ENCODE results near the gene SIGLEC1. TPM values are rescaled to one million over a fixed set of nuclear protein-coding genes. Genes with fewer than 3 reads are reported as not detected.

Gene SIGLEC1
- total RNA-seq, 1 experiment from 2014 or later = 0.17 TPM

DNA sequence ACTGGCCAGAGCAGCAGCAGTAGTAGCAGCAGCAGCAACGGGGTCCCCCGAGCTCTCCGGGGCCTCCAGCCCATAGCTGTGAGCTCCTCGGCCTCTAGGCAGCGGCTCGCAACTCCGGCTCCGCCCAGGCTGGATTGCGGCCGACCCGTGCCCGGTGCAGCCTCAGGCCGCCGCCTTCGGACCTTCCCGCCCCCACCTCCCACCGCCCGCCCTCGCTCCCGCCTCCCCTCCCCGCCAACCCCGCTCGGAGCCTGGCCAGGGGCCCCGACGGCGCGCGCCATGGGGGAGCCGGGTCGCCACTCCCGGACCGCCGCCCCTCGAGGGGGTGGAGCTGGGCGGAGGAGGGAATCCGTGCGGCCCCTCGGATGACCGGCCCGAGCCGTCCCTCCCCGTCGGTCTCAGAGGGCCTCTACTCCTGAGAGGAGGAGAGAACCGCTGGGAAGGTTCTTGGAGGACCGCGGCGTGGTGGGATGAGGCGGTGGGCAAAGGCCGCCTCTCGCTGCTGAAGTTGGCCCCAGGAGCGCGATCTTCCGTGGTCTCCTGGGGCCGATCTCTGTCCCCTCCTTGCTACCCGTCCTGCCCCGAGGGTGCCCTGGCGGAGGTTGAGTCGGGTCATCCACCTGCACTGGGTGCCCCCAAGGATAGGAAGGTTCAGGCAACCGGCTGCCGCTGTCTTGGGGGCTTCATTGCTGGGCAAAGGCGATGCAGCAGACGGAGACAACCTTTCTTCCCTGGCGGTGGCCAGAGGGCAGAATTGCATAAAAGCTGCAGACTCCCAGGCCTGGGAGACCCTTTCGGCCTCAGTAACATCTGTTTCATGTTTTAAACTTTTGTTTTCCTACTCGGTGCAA lies 30.2 kb downstream of the SIGLEC1 start, which contains the start of gene ADAM33 (continued):
- TF ChIP-seq, protein P1, sequence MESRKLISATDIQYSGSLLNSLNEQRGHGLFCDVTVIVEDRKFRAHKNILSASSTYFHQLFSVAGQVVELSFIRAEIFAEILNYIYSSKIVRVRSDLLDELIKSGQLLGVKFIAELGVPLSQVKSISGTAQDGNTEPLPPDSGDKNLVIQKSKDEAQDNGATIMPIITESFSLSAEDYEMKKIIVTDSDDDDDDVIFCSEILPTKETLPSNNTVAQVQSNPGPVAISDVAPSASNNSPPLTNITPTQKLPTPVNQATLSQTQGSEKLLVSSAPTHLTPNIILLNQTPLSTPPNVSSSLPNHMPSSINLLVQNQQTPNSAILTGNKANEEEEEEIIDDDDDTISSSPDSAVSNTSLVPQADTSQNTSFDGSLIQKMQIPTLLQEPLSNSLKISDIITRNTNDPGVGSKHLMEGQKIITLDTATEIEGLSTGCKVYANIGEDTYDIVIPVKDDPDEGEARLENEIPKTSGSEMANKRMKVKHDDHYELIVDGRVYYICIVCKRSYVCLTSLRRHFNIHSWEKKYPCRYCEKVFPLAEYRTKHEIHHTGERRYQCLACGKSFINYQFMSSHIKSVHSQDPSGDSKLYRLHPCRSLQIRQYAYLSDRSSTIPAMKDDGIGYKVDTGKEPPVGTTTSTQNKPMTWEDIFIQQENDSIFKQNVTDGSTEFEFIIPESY (IDR thresholded peaks at IDR 0.05; ENCODE audit: extremely low read depth, insufficient replicate concordance, low read length) = no peak
- no peak for TF ChIP-seq ZNF274 (IDR thresholded peaks at IDR 0.05; ENCODE audit: low read depth, low read length)

DNA sequence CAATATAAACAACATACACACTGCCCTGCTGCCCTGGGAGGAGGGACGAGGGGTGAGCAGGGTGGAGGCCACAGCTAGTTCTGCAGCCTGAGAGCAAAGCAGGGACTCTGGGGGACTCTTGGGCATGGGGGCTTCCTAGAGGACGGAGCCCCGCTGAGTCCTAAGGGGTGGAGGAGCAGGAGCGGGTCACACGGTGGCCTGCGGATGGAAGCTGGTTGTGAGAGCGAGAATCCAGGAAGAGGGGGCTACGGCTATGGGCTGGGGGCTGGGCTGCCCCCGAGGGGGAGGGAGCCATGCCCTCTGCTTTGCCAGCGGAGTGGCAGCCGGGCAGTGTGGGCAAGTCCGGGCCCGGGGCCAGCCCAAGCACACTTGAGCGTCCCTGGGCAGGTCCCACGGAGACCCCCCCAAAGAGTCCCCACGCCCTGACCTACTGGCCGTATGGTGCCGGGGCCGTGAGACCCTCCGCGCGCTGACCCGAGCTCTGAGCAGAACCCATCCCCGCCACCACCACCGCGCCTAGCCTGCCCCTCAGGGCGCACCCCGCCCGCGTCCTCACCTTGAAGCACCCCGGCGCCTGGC lies 31.0 kb downstream of the SIGLEC1 start:
- no peaks in the 10 kb centered on the region for H3K9me3 ChIP-seq (ENCODE audit: control insufficient read depth in 1 of 2, insufficient read depth in 1 of 2, low read depth in 1 of 2, low read length in 2 of 2)
- no peaks in the 10 kb centered on the region for H3K27me3 ChIP-seq (ENCODE audit: insufficient read depth, low read length)
- no peak overlapping the region for H3K9ac ChIP-seq (ENCODE audit: low read length)
- BruUV-seq (replicated peaks) = no TSS peak
- no peak overlapping the region for H3K4me3 ChIP-seq (replicated peaks in 1 of 2; ENCODE audit: low read depth in 1 of 2, low read length in 2 of 2)
- no peaks in the 10 kb centered on the region for H4K20me1 ChIP-seq (ENCODE audit: insufficient read depth)
- no peak overlapping the region for H3K27ac ChIP-seq (ENCODE audit: low read depth, low read length)
- H3K4me1 ChIP-seq (ENCODE audit: control insufficient read depth in 1 of 2, insufficient read depth in 2 of 2, low read length in 2 of 2) = peaks cover 2 to 13% of the 10 kb centered on the region in 2 experiments; a peak in 2 of 4 replicates
- H3K36me3 ChIP-seq (ENCODE audit: control insufficient read depth in 1 of 2, insufficient read depth in 2 of 2, low read length in 2 of 2) = no peaks in the 10 kb centered on the region
- CTCF ChIA-PET = no interaction called here
- H2AFZ ChIP-seq (ENCODE audit: low read depth, low read length, poor library complexity, severe bottlenecking) = no peak overlapping the region
- H3K9me2 ChIP-seq (ENCODE audit: insufficient read depth) = no peaks in the 10 kb centered on the region
- intact Hi-C loops (cut with micrococcal nuclease) = no loop called here
- POLR2A ChIA-PET = no interaction called here
- ATAC-seq = no peak
- no peak overlapping the region for H3K4me2 ChIP-seq (ENCODE audit: low read length)
- RAD21 ChIA-PET (ENCODE audit: low non-redundant PET in 1 of 2, low total read pairs in 2 of 2, uncharacterized antibody in 2 of 2, unreplicated experiment in 2 of 2) = no interaction called here
- no peaks in the 10 kb centered on the region for H3K79me2 ChIP-seq (ENCODE audit: insufficient read depth, low read length)
- no peak for DNase-seq (ENCODE audit: low read depth, low spot score)
- TF ChIP-seq YY1 (IDR thresholded peaks at IDR 0.05; ENCODE audit: extremely low read depth, insufficient replicate concordance, low read depth, low read length) (no peak), JUND (IDR thresholded peaks at IDR 0.05) (no peak), SP1 (IDR thresholded peaks at IDR 0.05; ENCODE audit: low read depth) (no peak), FOSL1 (IDR thresholded peaks at IDR 0.05; ENCODE audit: low read depth) (no peak), SRF (IDR thresholded peaks at IDR 0.05; ENCODE audit: low read depth) (no peak), POLR2AphosphoS5 (IDR thresholded peaks at IDR 0.05; ENCODE audit: low read depth, low read length) (no peak), CBX3 (IDR thresholded peaks at IDR 0.05; ENCODE audit: low read depth) (no peak), EZH2 (IDR thresholded peaks at IDR 0.05) (no peak), ZNF274 (IDR thresholded peaks at IDR 0.05; ENCODE audit: low read depth, low read length) (no peak), SIN3A (IDR thresholded peaks at IDR 0.05; ENCODE audit: low read depth) (no peak), EZH2phosphoT487 (IDR thresholded peaks at IDR 0.05; ENCODE audit: borderline replicate concordance) (no peak)
- TF ChIP-seq, protein P2, sequence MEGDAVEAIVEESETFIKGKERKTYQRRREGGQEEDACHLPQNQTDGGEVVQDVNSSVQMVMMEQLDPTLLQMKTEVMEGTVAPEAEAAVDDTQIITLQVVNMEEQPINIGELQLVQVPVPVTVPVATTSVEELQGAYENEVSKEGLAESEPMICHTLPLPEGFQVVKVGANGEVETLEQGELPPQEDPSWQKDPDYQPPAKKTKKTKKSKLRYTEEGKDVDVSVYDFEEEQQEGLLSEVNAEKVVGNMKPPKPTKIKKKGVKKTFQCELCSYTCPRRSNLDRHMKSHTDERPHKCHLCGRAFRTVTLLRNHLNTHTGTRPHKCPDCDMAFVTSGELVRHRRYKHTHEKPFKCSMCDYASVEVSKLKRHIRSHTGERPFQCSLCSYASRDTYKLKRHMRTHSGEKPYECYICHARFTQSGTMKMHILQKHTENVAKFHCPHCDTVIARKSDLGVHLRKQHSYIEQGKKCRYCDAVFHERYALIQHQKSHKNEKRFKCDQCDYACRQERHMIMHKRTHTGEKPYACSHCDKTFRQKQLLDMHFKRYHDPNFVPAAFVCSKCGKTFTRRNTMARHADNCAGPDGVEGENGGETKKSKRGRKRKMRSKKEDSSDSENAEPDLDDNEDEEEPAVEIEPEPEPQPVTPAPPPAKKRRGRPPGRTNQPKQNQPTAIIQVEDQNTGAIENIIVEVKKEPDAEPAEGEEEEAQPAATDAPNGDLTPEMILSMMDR (IDR thresholded peaks at IDR 0.05 in 2 of 3, conservative IDR thresholded peaks at IDR 0.05 in 1 of 3; ENCODE audit: borderline replicate concordance in 1 of 3, insufficient read depth in 1 of 3, low read depth in 2 of 3, low read length in 2 of 3) = no peak
- TF ChIP-seq, protein P1 (IDR thresholded peaks at IDR 0.05; ENCODE audit: extremely low read depth, insufficient replicate concordance, low read length) = no peak
- TF ChIP-seq, protein P3, sequence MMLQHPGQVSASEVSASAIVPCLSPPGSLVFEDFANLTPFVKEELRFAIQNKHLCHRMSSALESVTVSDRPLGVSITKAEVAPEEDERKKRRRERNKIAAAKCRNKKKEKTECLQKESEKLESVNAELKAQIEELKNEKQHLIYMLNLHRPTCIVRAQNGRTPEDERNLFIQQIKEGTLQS (IDR thresholded peaks at IDR 0.05) = no peak
